Left lung (tissue), 14 donors: ENCODE data around the gene OGN. TPM values are rescaled to one million over a fixed set of nuclear protein-coding genes. Genes with fewer than 3 reads are reported as not detected.

Experiments
- ATAC-seq: fragments of 200-7000 bp; cut with Tn5 transposase; one replicate; pipeline ENCODE4 v1.9.1; 2020; ENCODE audit warnings: moderate library complexity
- DNase-seq, 4 donors: peaks; one replicate each; pipeline ENCODE4 v3.0.0-alpha.2; 2013 to 2020
- H3K27ac ChIP-seq, 2 donors: fragments of 200-600 bp; sonication (generic) in 1 of 2; one replicate each; pipeline versions ENCODE4 v1.5.0 to v1.8.0; 2020 to 2021
- H3K27me3 ChIP-seq, 2 donors: fragments of 200-600 bp; sonication (generic) in 1 of 2; one replicate each; pipeline versions ENCODE4 v1.5.0 to v1.8.0; 2020 to 2021
- H3K36me3 ChIP-seq, 2 donors: fragments of 200-600 bp; sonication (generic) in 1 of 2; one replicate each; pipeline versions ENCODE4 v1.5.0 to v1.8.0; 2020 to 2021
- H3K4me1 ChIP-seq, 2 donors: fragments of 200-600 bp; one replicate each; pipeline ENCODE4 v1.8.0; 2021
- H3K4me3 ChIP-seq, 2 donors: fragments of 200-600 bp; sonication (generic) in 1 of 2; one replicate each; pipeline versions ENCODE4 v1.5.0 to v1.8.0; 2020 to 2021; ENCODE audit warnings: mild to moderate bottlenecking in 1 of 2
- H3K9me3 ChIP-seq, 2 donors: fragments of 200-600 bp; sonication (generic) in 1 of 2; one replicate each; pipeline versions ENCODE4 v1.5.0 to v1.8.0; 2020 to 2021
- intact Hi-C, 2 donors: fragments of 100-400 bp; cut with DNase I; formaldehyde crosslinking; loops; one replicate each; pipeline versions ENCODE4 v1.11.2 to v1.14.2; 2022
- long read RNA-seq, 12 donors: library from polyadenylated mRNA in 2 of 12; unstranded in 2 of 12; transcript quantifications; one replicate each; pipeline ENCODE4 v2.0.0 and lab custom pipeline, GENCODE V29; 2019 to 2026
- polyA plus RNA-seq, 6 donors: library from polyadenylated mRNA; unstranded; fragments of 120-200 nt; gene quantifications; one replicate each; pipeline ENCODE4 v1.2.1, GENCODE V29; 2013; ENCODE audit not compliant: insufficient read length in 6 of 6
- total RNA-seq, 2 donors: library from RNA; stranded (reverse); fragmentation: NEBNext Ultra II Directional; extraction: Animal tissue kit (Norgen Biotek cat#: 25700); gene quantifications; one replicate each; pipeline ENCODE4 v1.2.1, GENCODE V29; 2021
- TF ChIP-seq, protein P1 (sequence below), 2 donors: fragments of 200-600 bp; sonication (generic) in 1 of 2; IDR thresholded peaks; one replicate each; pipeline versions ENCODE4 v1.5.0 to v1.8.0; 2021; ENCODE audit warnings: antibody characterized with exemption in 2 of 2
- donor health status: DM: no; HTN: yes; CAD: no.
- donor health status: DM: no; HTN: no; CAD: no.

OGN gene, protein sequence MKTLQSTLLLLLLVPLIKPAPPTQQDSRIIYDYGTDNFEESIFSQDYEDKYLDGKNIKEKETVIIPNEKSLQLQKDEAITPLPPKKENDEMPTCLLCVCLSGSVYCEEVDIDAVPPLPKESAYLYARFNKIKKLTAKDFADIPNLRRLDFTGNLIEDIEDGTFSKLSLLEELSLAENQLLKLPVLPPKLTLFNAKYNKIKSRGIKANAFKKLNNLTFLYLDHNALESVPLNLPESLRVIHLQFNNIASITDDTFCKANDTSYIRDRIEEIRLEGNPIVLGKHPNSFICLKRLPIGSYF
- total RNA-seq (10 to 100 TPM; 11.8 to 41.2 TPM), polyA plus RNA-seq (100 to 1,000 TPM in 5 of 6 donors, 10 to 100 TPM in 1; 88.9 to 153 (median 142) TPM)
- long read RNA-seq, donor 1, transcript OGN-202 (7 exons, 2,743 nt), result major isoform, 17 of 51 reads
- long read RNA-seq, donor 1, partial matches to known transcripts, result 33 of 51 reads
- long read RNA-seq, donor 1, other reads (novel, unspliced or antisense), result 0 of 51 reads
- long read RNA-seq, donor 2, transcript OGN-202 (7 exons, 2,743 nt), result major isoform, 27 of 63 reads
- long read RNA-seq, donor 2, partial matches to known transcripts, result 36 of 63 reads
- long read RNA-seq, donor 2, other reads (novel, unspliced or antisense), result 0 of 63 reads
- long read RNA-seq, donor 3, transcript OGN-202 (7 exons, 2,743 nt), result major isoform, 12 of 30 reads
- long read RNA-seq, donor 3, partial matches to known transcripts, result 18 of 30 reads
- long read RNA-seq, donor 3, other reads (novel, unspliced or antisense), result 0 of 30 reads
- long read RNA-seq, donor 4, partial matches to known transcripts, result 5 of 7 reads
- long read RNA-seq, donor 4, other reads (novel, unspliced or antisense), result 0 of 7 reads
- long read RNA-seq, donor 5, transcript OGN-202 (7 exons, 2,743 nt), result major isoform, 9 of 29 reads
- long read RNA-seq, donor 5, partial matches to known transcripts, result 20 of 29 reads
- long read RNA-seq, donor 5, other reads (novel, unspliced or antisense), result 0 of 29 reads
- long read RNA-seq, donor 6, transcript OGN-202 (7 exons, 2,743 nt), result major isoform, 26 of 57 reads
- long read RNA-seq, donor 6, partial matches to known transcripts, result 31 of 57 reads
- long read RNA-seq, donor 6, other reads (novel, unspliced or antisense), result 0 of 57 reads
- long read RNA-seq, donor 7, partial matches to known transcripts, result 20 of 23 reads
- long read RNA-seq, donor 7, other reads (novel, unspliced or antisense), result 0 of 23 reads
- long read RNA-seq, donor 8, transcript OGN-202 (7 exons, 2,743 nt), result major isoform, 5 of 33 reads
- long read RNA-seq, donor 8, partial matches to known transcripts, result 28 of 33 reads
- long read RNA-seq, donor 8, other reads (novel, unspliced or antisense), result 0 of 33 reads
- long read RNA-seq, donor 9, result 0 reads
- long read RNA-seq, donor 10, result 0 reads
- long read RNA-seq, donor 11, transcript OGN-202 (7 exons, 2,743 nt), result major isoform, 6 of 20 reads
- long read RNA-seq, donor 11, partial matches to known transcripts, result 13 of 20 reads
- long read RNA-seq, donor 11, other reads (novel, unspliced or antisense), result 0 of 20 reads
- long read RNA-seq, donor 12, transcript OGN-202 (7 exons, 2,743 nt), result major isoform, 6 of 37 reads
- long read RNA-seq, donor 12, partial matches to known transcripts, result 31 of 37 reads
- long read RNA-seq, donor 12, other reads (novel, unspliced or antisense), result 0 of 37 reads

DNA sequence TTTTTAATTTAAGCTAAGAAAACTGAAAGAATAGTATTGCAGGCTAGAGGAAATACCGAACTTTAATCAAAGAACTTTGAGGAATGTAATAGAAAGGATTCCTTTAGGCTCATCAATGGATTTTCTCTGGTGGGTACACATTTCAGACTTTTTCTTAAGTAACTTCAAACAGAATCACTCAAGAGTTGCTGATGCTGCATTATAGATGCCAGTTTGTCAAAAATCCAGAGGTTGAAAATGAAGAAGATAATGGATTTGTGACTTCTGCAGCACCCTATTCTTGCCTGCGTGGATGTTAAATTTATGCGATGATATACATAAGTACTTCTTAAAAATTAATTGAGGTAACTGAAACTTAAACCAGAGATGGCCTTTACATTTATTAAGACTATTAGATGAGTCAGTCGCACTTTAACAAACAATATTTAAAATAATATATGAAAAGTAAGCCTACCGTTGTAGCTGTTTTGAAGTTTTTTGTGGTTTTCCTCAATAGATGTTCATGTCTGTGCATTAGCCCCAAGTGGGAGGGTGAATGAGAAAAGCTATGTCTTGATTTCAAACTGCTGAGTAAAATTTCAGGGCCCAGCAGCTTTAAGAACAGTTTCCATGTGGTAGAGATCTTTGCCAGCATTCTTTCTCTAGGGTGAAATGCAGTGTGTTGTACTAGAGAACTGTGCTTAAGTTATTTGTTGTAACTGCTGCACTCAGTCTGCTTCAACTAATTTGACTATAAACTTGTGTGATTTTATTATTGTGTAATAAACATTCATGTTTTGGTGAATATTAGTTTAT, at the start of gene OGN:
Gene OGN (minus strand): TSS at position 537 of the 795 bp plus-strand sequence. CDS start 1,171 bp downstream, outside the sequence.
- H3K4me1 ChIP-seq, result peaks cover 7 to 10% of the 10 kb centered on the region in 2 donors
- peak in 1 of 4 donors; percentile 85 for DNase-seq
- no peaks in the 10 kb centered on the region for H3K27me3 ChIP-seq
- no peaks in the 10 kb centered on the region for H3K36me3 ChIP-seq
- intact Hi-C loops, result no loop called here
- TF ChIP-seq, protein P1, sequence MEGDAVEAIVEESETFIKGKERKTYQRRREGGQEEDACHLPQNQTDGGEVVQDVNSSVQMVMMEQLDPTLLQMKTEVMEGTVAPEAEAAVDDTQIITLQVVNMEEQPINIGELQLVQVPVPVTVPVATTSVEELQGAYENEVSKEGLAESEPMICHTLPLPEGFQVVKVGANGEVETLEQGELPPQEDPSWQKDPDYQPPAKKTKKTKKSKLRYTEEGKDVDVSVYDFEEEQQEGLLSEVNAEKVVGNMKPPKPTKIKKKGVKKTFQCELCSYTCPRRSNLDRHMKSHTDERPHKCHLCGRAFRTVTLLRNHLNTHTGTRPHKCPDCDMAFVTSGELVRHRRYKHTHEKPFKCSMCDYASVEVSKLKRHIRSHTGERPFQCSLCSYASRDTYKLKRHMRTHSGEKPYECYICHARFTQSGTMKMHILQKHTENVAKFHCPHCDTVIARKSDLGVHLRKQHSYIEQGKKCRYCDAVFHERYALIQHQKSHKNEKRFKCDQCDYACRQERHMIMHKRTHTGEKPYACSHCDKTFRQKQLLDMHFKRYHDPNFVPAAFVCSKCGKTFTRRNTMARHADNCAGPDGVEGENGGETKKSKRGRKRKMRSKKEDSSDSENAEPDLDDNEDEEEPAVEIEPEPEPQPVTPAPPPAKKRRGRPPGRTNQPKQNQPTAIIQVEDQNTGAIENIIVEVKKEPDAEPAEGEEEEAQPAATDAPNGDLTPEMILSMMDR (IDR thresholded peaks at IDR 0.05), result no peak
- no peaks in the 10 kb centered on the region for H3K9me3 ChIP-seq
- H3K4me3 ChIP-seq, result no peak within 1 kb of the TSS
- peak within 1 kb of the TSS in 1 of 2 donors; percentile 49 for H3K27ac ChIP-seq
- ATAC-seq, result no peak

DNA sequence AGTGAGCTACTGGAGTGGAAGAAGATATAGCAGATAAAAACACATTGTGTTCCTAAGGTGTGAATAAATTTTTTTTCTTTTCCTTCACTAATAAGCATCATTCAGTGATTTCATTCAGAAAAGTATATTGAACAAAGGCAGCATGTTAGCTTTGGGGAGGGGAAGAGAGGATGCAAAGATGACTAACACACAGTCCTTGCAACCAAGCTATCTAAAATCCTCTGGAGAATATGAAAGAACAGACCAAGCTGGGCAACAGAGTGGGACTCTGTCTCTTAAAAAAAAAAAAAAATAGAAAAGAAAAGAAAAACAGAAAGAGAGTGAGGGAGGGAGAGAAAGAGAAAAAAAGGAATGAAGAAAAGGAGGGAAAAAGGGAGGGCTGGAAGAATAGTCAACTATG, 42.2 kb upstream of the OGN start:
- intact Hi-C loops, result no loop called here
- H3K27ac ChIP-seq, result no peak overlapping the region
- DNase-seq, result no peak
- no peaks in the 10 kb centered on the region for H3K4me1 ChIP-seq
- H3K9me3 ChIP-seq, result peaks cover 0 to 5% of the 10 kb centered on the region in 2 donors
- ATAC-seq, result no peak
- H3K27me3 ChIP-seq, result no peaks in the 10 kb centered on the region
- no peaks in the 10 kb centered on the region for H3K36me3 ChIP-seq
- no peak overlapping the region for H3K4me3 ChIP-seq
- TF ChIP-seq, protein P1 (IDR thresholded peaks at IDR 0.05), result no peak

DNA sequence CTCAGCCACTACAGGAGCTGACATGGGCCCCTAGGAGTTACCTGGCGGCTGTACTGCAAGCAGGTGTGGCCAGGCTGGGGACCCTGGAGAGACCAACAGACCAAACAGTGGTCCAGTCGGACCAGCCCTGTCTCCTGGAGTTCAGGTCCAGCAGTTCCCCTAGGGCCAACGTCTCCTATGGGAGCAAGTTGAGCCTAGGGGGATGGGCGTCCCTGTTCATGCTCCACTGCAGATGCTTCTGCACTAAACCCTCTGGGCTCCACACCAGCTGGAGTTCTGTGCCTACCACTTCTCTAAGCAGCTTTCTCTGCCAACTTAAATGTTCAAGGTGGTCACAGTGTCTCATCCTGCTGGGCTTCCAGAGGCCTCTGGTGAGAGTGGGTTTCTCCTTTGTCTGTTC, 40.5 kb upstream of the OGN start:
- Histone ChIP-seq H3K36me3 (no peaks in the 10 kb centered on the region), H3K27ac (no peak overlapping the region), H3K27me3 (no peaks in the 10 kb centered on the region), H3K9me3 (peaks cover 0 to 3% of the 10 kb centered on the region in 2 donors), H3K4me3 (no peak overlapping the region), H3K4me1 (no peaks in the 10 kb centered on the region)
- ATAC-seq, result no peak
- no peak for DNase-seq
- TF ChIP-seq, protein P1 (IDR thresholded peaks at IDR 0.05), result no peak
- intact Hi-C loops, result no loop called here

DNA sequence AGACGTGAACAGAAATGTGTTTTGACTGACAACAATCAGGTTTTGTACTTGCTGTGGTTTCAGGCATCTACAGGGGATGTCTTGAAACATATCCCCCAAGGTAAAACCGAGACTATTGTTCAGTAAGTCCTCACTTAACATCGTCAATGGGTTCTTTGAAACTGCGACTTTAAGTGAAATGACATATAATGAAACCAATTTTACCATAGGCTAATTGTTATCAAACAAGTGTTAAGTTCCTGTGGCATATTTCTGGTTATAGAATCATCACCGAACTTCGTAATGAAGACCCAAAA, 36.3 kb upstream of the OGN start:
- H3K4me3 ChIP-seq, result no peak overlapping the region
- ATAC-seq (no peak), DNase-seq (no peak)
- H3K4me1 ChIP-seq, result no peaks in the 10 kb centered on the region
- H3K27ac ChIP-seq, result no peak overlapping the region
- no peaks in the 10 kb centered on the region for H3K36me3 ChIP-seq
- TF ChIP-seq, protein P1 (IDR thresholded peaks at IDR 0.05), result no peak
- H3K9me3 ChIP-seq, result no peaks in the 10 kb centered on the region
- H3K27me3 ChIP-seq, result no peaks in the 10 kb centered on the region
- intact Hi-C loops, result no loop called here
